ENCODE results near the gene ABCB9. TPM values are rescaled to one million over a fixed set of nuclear protein-coding genes. Genes with fewer than 3 reads are reported as not detected.

The ABCB9 gene
- total and polyA plus RNA-seq, 2 of the 8 experiments (the other 6 are each of a cell fraction or from before 2014, with no cell fraction given): 3.8 to 8.0 TPM

GRCh38 chr12:122884091-122884826 lies 82.0 kb downstream of the ABCB9 start (continued):
- TF ChIP-seq GTF2F1 (IDR thresholded peaks at IDR 0.05; ENCODE audit: borderline replicate concordance, low read depth, low read length): no peak
- no peak for TF ChIP-seq RNF2 (IDR thresholded peaks at IDR 0.05; ENCODE audit: borderline replicate concordance, low read depth, low read length, missing control alignments, poor library complexity, severe bottlenecking)

All from H1 (cell line).